ENCODE results near the gene TDG. TPM values are rescaled to one million over a fixed set of nuclear protein-coding genes. Genes with fewer than 3 reads are reported as not detected.

The TDG gene
- total and polyA plus RNA-seq, 10 of the 15 experiments (the other 5 are each of a cell fraction or from before 2014, with no cell fraction given), result 29.7 to 68.8 (median 51.2) TPM

DNA sequence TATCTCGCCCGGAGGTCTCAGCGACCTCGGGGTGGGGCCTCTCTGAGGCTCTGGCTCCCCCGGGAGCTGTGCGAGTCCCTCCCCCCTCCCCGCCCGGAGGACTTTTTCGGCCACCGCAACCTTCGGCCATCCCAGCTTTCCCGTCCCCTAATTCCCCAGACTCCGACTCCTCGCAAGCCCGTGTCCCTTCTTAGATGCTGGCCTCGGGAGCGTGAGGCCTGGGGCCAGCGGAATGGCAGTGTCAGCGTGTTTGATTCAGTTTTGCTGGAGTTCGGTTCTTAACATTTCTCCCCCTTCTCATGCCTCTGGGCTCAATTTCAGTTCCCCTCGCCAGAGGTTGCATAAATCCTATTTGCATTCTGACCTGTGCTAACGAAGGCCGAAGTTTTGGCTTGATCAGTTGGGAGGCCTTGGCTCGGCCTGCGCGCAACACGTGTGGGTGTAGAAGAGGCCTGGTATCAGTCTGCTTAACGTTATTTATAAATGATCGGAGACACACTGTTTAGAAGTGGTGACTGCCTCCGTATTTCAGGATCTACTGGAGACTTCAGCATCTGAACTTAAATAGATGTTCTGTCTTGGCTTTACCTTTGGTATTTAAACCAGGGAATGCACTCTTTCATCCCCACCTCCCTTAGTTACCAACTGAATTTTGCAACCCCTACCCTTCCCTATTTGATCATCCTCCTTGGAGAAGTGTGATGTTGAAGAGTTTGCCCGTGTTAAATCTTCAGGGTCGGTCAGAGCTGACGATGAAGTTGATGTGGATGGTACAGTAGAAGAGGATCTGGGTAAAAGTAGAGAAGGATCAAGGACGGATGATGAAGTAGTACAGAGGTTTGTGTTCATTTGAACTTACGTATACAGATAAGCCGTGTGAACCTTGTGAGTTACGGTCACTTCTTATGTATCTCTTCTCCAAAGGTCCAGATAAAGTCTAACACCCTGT lies 34.6 kb upstream of the TDG start:
- Histone ChIP-seq H3K79me2 (ENCODE audit: control insufficient read depth, insufficient read depth, low read length) (peaks cover 71% of the 10 kb centered on the region), H3K4me2 (ENCODE audit: control insufficient read depth, insufficient read depth) (peak overlapping the region; percentile 87), H2AFZ (ENCODE audit: control insufficient read depth, low read depth, low read length) (no peak overlapping the region), H3K27me3 (replicated peaks in 1 of 2; ENCODE audit: control insufficient read depth in 2 of 2, insufficient read depth in 2 of 2, low read length in 1 of 2) (no peaks in the 10 kb centered on the region), H4K20me1 (ENCODE audit: control insufficient read depth, insufficient read depth) (peaks cover 3% of the 10 kb centered on the region; the same call in 1 of the 2 replicates), H3K9ac (ENCODE audit: control insufficient read depth, insufficient read depth, low read length) (peak overlapping the region; percentile 96), H3K36me3 (ENCODE audit: control insufficient read depth in 2 of 2, insufficient read depth in 2 of 2, low read length in 1 of 2) (peaks cover 6 to 30% of the 10 kb centered on the region in 2 experiments), H3K9me3 (replicated peaks; ENCODE audit: control insufficient read depth, insufficient read depth, low read length) (no peaks in the 10 kb centered on the region), H3K4me1 (ENCODE audit: control insufficient read depth, insufficient read depth, low read length) (peaks cover 21% of the 10 kb centered on the region), H3K27ac (ENCODE audit: control insufficient read depth, insufficient read depth) (peak overlapping the region; percentile 95), H3K4me3 (peak overlapping the region; percentile 93)
- POLR2A ChIA-PET, result interaction anchor here (1.0 to 1.7 kb wide), 4 partner anchors 9 to 205 kb away, joined by 3 to 10 read pairs (median 3); no protein-coding TSS in a partner anchor
- RAD21 ChIA-PET (ENCODE audit: unreplicated experiment), result interaction anchor here (1.2 to 2.1 kb wide), 4 partner anchors 32 to 358 kb away, joined by 5 to 11 read pairs (median 6); no protein-coding TSS in a partner anchor
- intact Hi-C loops (cut with micrococcal nuclease; ENCODE audit: unreplicated experiment) (loop anchor here (2.0 kb wide), 2 partner anchors 22 to 34 kb away; partner anchors contain the start of gene TDG), in situ Hi-C loops (cut with MboI) (no loop called here)
- DNase-seq (ENCODE audit: low read depth, low spot score), result no peak
- CTCF ChIA-PET, result interaction anchor here (0.6 to 1.6 kb wide), 2 partner anchors 34 to 47 kb away, joined by 3 to 4 read pairs; partner anchors contain the start of gene TDG
- WGBS (ENCODE audit: insufficient coverage, insufficient replicate concordance, low lambda C conversion rate, missing lambda C conversion rate), result under 1% methylated on average over 33 of the region's 37 CpGs
- peak; percentile 4; the same call in 2 of the 3 replicates for ATAC-seq
- SMC1A ChIA-PET (ENCODE audit: uncharacterized antibody, unreplicated experiment), result interaction anchor here (3.5 to 9.4 kb wide), 2 partner anchors 35 to 50 kb away, joined by 15 to 125 read pairs; partner anchors contain the start of gene TDG
- no TSS peak for BruUV-seq (replicated peaks)
- FAIRE-seq, result no peak
- TF ChIP-seq ZNF24 (IDR thresholded peaks at IDR 0.05) (no peak), NKRF (conservative IDR thresholded peaks at IDR 0.05) (no peak), ZNF274 (IDR thresholded peaks at IDR 0.05; ENCODE audit: insufficient read depth, insufficient read length) (no peak), SUZ12 (IDR thresholded peaks at IDR 0.05; ENCODE audit: unreplicated experiment) (no peak), RELA (IDR thresholded peaks at IDR 0.05; ENCODE audit: borderline replicate concordance, partially characterized antibody) (no peak), BACH1 (IDR thresholded peaks at IDR 0.05; ENCODE audit: borderline replicate concordance) (no peak), IKZF1 (conservative IDR thresholded peaks at IDR 0.05) (no peak), USF1 (IDR thresholded peaks at IDR 0.05; ENCODE audit: borderline replicate concordance, extremely low read length, insufficient read depth, low read depth, low read length) (no peak), BHLHE40 (IDR thresholded peaks at IDR 0.05; ENCODE audit: borderline replicate concordance in 1 of 2, low read depth in 2 of 2, low read length in 1 of 2) (peak in 1 of 2 experiments; percentile 26; a peak in 1 of 4 replicates), JUND (IDR thresholded peaks at IDR 0.05; ENCODE audit: low read depth, low read length) (no peak), SPI1 (IDR thresholded peaks at IDR 0.05; ENCODE audit: borderline replicate concordance, insufficient read depth, low read depth, low read length) (peak; percentile 79; the same call in 1 of the 2 replicates), EGR1 (IDR thresholded peaks at IDR 0.05; ENCODE audit: borderline replicate concordance in 1 of 2, low read depth in 2 of 2, low read length in 2 of 2) (no peak), GABPA (IDR thresholded peaks at IDR 0.05; ENCODE audit: low read depth) (no peak), NR2C1 (IDR thresholded peaks at IDR 0.05) (no peak), MEF2B (IDR thresholded peaks at IDR 0.05; ENCODE audit: partially characterized antibody, poor library complexity, severe bottlenecking) (peak; percentile 67)
- TF ChIP-seq, protein P1, sequence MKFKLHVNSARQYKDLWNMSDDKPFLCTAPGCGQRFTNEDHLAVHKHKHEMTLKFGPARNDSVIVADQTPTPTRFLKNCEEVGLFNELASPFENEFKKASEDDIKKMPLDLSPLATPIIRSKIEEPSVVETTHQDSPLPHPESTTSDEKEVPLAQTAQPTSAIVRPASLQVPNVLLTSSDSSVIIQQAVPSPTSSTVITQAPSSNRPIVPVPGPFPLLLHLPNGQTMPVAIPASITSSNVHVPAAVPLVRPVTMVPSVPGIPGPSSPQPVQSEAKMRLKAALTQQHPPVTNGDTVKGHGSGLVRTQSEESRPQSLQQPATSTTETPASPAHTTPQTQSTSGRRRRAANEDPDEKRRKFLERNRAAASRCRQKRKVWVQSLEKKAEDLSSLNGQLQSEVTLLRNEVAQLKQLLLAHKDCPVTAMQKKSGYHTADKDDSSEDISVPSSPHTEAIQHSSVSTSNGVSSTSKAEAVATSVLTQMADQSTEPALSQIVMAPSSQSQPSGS (IDR thresholded peaks at IDR 0.05; ENCODE audit: low read length), result no peak

All from GM12878 (cell line).